HEK293 (cell line): ENCODE measurements around the gene ZCCHC10.

ENCODE experiments used
- GFI1B ChIP-seq: fragments of 450-650 bp; formaldehyde crosslinking; IDR thresholded peaks from 2 replicates; pipeline ENCODE4 v1.5.1; 2016; ENCODE audit warnings: missing biosample characterization, missing genetic modification characterization
- GLIS2 ChIP-seq: fragments of 450-650 bp; formaldehyde crosslinking; IDR thresholded peaks from 2 replicates; pipeline ENCODE4 v1.5.1; 2016; ENCODE audit warnings: missing biosample characterization, missing genetic modification characterization
- MEIS1 ChIP-seq: sonication (generic); formaldehyde crosslinking; IDR thresholded peaks from 2 replicates; pipeline ENCODE4 v1.8.1; 2022; ENCODE audit warnings: missing genetic modification reagents, mild to moderate bottlenecking, borderline replicate concordance
- MZF1 ChIP-seq: fragments of 450-650 bp; formaldehyde crosslinking; IDR thresholded peaks from 2 replicates; pipeline ENCODE4 v1.5.1; 2017; ENCODE audit warnings: missing biosample characterization, missing genetic modification characterization, borderline replicate concordance
- SCRT2 ChIP-seq: fragments of 450-650 bp; formaldehyde crosslinking; IDR thresholded peaks from 2 replicates; pipeline ENCODE4 v1.5.1; 2016; ENCODE audit warnings: missing biosample characterization, missing genetic modification characterization
- ZBTB17 ChIP-seq: fragments of 450-650 bp; formaldehyde crosslinking; IDR thresholded peaks from 2 replicates; pipeline ENCODE4 v1.5.1; 2016; ENCODE audit warnings: missing biosample characterization, missing genetic modification characterization
- ZFHX2 ChIP-seq: fragments of 450-650 bp; formaldehyde crosslinking; conservative IDR thresholded peaks from 2 replicates; pipeline ENCODE4 v1.5.1; 2016; ENCODE audit warnings: missing biosample characterization, missing genetic modification characterization
- ZNF140 ChIP-seq: fragments of 450-650 bp; formaldehyde crosslinking; IDR thresholded peaks from 2 replicates; pipeline ENCODE4 v1.5.1; 2016; ENCODE audit warnings: missing biosample characterization, missing genetic modification characterization
- ZNF37A ChIP-seq: fragments of 450-650 bp; IDR thresholded peaks from 2 replicates; pipeline ENCODE4 v1.5.1; 2018; ENCODE audit warnings: missing biosample characterization, missing genetic modification characterization
- ZNF404 ChIP-seq: fragments of 450-650 bp; formaldehyde crosslinking; IDR thresholded peaks from 2 replicates; pipeline ENCODE4 v1.5.1; 2017; ENCODE audit warnings: missing biosample characterization, missing genetic modification characterization
- ZNF48 ChIP-seq: fragments of 450-650 bp; formaldehyde crosslinking; IDR thresholded peaks from 2 replicates; pipeline ENCODE4 v1.5.1; 2016; ENCODE audit warnings: missing biosample characterization, missing genetic modification characterization
- ZNF529 ChIP-seq: fragments of 450-650 bp; formaldehyde crosslinking; IDR thresholded peaks from 2 replicates; pipeline ENCODE4 v1.5.1; 2017; ENCODE audit warnings: missing genetic modification characterization, missing biosample characterization; ENCODE audit not compliant: insufficient replicate concordance
- TF ChIP-seq, protein P1 (sequence below): fragments of 450-650 bp; formaldehyde crosslinking; IDR thresholded peaks from 2 replicates; pipeline ENCODE4 v1.5.1; 2016; ENCODE audit warnings: missing biosample characterization, missing genetic modification characterization
- TF ChIP-seq, protein P2 (sequence below): fragments of 450-650 bp; formaldehyde crosslinking; IDR thresholded peaks from 2 replicates; pipeline ENCODE4 v1.5.0; 2017; ENCODE audit warnings: missing biosample characterization, missing genetic modification characterization, borderline replicate concordance
- TF ChIP-seq, protein P3 (sequence below): fragments of 450-650 bp; formaldehyde crosslinking; conservative IDR thresholded peaks from 2 replicates; pipeline ENCODE4 v1.5.1; 2016; ENCODE audit warnings: low read depth, missing biosample characterization, missing genetic modification characterization
- TF ChIP-seq, protein P4 (sequence below): fragments of 450-650 bp; formaldehyde crosslinking; IDR thresholded peaks from 2 replicates; pipeline ENCODE4 v1.5.1; 2017; ENCODE audit warnings: missing biosample characterization, missing genetic modification characterization
- TF ChIP-seq, protein P5 (sequence below): fragments of 450-650 bp; formaldehyde crosslinking; IDR thresholded peaks from 2 replicates; pipeline ENCODE4 v1.5.1; 2016; ENCODE audit warnings: missing biosample characterization, missing genetic modification characterization, borderline replicate concordance

ZCCHC10 gene

DNA sequence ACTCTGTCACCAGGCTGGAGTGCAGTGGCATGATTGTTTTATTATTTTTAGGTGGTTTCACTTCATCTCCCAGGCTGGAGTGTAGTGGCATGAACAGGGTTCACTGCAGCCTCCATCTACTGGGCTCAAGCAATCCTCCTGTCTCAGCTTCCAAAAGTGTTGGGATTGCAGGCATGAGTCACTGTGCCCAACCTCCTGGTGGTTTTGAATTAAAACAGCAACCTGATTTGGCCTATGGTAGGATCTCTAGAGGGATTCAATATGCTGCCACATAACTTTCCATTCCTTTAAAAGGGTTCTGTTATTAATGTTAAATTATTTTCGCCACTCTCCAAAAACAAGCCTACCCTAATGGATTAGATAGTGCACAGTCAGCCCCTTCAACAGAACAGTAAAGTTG is 15.6 kb upstream of the ZCCHC10 start (continued):
- TF ChIP-seq, protein P1, sequence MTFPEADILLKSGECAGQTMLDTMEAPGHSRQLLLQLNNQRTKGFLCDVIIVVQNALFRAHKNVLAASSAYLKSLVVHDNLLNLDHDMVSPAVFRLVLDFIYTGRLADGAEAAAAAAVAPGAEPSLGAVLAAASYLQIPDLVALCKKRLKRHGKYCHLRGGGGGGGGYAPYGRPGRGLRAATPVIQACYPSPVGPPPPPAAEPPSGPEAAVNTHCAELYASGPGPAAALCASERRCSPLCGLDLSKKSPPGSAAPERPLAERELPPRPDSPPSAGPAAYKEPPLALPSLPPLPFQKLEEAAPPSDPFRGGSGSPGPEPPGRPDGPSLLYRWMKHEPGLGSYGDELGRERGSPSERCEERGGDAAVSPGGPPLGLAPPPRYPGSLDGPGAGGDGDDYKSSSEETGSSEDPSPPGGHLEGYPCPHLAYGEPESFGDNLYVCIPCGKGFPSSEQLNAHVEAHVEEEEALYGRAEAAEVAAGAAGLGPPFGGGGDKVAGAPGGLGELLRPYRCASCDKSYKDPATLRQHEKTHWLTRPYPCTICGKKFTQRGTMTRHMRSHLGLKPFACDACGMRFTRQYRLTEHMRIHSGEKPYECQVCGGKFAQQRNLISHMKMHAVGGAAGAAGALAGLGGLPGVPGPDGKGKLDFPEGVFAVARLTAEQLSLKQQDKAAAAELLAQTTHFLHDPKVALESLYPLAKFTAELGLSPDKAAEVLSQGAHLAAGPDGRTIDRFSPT (tag by site-specific recombination) = no peak
- TF ChIP-seq, protein P2, sequence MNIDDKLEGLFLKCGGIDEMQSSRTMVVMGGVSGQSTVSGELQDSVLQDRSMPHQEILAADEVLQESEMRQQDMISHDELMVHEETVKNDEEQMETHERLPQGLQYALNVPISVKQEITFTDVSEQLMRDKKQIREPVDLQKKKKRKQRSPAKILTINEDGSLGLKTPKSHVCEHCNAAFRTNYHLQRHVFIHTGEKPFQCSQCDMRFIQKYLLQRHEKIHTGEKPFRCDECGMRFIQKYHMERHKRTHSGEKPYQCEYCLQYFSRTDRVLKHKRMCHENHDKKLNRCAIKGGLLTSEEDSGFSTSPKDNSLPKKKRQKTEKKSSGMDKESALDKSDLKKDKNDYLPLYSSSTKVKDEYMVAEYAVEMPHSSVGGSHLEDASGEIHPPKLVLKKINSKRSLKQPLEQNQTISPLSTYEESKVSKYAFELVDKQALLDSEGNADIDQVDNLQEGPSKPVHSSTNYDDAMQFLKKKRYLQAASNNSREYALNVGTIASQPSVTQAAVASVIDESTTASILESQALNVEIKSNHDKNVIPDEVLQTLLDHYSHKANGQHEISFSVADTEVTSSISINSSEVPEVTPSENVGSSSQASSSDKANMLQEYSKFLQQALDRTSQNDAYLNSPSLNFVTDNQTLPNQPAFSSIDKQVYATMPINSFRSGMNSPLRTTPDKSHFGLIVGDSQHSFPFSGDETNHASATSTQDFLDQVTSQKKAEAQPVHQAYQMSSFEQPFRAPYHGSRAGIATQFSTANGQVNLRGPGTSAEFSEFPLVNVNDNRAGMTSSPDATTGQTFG = no peak
- no peak for TF ChIP-seq SCRT2
- TF ChIP-seq ZBTB17 = no peak
- TF ChIP-seq, protein P3, sequence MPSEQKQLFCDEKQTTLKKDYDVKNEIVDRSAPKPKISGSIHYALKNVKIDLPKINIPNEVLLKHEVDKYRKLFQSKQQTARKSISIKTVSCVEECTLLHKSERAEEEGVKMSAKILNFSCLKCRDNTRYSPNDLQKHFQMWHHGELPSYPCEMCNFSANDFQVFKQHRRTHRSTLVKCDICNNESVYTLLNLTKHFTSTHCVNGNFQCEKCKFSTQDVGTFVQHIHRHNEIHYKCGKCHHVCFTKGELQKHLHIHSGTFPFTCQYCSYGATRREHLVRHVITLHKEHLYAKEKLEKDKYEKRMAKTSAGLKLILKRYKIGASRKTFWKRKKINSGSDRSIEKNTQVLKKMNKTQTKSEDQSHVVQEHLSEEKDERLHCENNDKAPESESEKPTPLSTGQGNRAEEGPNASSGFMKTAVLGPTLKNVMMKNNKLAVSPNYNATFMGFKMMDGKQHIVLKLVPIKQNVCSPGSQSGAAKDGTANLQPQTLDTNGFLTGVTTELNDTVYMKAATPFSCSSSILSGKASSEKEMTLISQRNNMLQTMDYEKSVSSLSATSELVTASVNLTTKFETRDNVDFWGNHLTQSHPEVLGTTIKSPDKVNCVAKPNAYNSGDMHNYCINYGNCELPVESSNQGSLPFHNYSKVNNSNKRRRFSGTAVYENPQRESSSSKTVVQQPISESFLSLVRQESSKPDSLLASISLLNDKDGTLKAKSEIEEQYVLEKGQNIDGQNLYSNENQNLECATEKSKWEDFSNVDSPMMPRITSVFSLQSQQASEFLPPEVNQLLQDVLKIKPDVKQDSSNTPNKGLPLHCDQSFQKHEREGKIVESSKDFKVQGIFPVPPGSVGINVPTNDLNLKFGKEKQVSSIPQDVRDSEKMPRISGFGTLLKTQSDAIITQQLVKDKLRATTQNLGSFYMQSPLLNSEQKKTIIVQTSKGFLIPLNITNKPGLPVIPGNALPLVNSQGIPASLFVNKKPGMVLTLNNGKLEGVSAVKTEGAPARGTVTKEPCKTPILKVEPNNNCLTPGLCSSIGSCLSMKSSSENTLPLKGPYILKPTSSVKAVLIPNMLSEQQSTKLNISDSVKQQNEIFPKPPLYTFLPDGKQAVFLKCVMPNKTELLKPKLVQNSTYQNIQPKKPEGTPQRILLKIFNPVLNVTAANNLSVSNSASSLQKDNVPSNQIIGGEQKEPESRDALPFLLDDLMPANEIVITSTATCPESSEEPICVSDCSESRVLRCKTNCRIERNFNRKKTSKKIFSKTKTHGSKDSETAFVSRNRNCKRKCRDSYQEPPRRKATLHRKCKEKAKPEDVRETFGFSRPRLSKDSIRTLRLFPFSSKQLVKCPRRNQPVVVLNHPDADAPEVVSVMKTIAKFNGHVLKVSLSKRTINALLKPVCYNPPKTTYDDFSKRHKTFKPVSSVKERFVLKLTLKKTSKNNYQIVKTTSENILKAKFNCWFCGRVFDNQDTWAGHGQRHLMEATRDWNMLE (tag by site-specific recombination) = no peak
- no peak for TF ChIP-seq MEIS1 (CRISPR knock-in tag)
- no peak for TF ChIP-seq GLIS2
- TF ChIP-seq, protein P4, sequence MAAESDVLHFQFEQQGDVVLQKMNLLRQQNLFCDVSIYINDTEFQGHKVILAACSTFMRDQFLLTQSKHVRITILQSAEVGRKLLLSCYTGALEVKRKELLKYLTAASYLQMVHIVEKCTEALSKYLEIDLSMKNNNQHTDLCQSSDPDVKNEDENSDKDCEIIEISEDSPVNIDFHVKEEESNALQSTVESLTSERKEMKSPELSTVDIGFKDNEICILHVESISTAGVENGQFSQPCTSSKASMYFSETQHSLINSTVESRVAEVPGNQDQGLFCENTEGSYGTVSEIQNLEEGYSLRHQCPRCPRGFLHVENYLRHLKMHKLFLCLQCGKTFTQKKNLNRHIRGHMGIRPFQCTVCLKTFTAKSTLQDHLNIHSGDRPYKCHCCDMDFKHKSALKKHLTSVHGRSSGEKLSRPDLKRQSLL (tag by site-specific recombination) = 0 out of 2 replicates have a peak, but pooled peaks have one; percentile 38
- TF ChIP-seq, protein P5, sequence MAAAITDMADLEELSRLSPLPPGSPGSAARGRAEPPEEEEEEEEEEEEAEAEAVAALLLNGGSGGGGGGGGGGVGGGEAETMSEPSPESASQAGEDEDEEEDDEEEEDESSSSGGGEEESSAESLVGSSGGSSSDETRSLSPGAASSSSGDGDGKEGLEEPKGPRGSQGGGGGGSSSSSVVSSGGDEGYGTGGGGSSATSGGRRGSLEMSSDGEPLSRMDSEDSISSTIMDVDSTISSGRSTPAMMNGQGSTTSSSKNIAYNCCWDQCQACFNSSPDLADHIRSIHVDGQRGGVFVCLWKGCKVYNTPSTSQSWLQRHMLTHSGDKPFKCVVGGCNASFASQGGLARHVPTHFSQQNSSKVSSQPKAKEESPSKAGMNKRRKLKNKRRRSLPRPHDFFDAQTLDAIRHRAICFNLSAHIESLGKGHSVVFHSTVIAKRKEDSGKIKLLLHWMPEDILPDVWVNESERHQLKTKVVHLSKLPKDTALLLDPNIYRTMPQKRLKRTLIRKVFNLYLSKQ (tag by site-specific recombination) = no peak
- TF ChIP-seq GFI1B (tag by site-specific recombination) = no peak
- TF ChIP-seq ZNF140 = no peak
- no peak for TF ChIP-seq ZNF37A (tag by site-specific recombination)
- no peak for TF ChIP-seq ZNF404 (tag by site-specific recombination)
- no peak for TF ChIP-seq MZF1
- TF ChIP-seq ZNF529 (tag by site-specific recombination) = no peak
- TF ChIP-seq ZFHX2 (tag by site-specific recombination) = no peak
- TF ChIP-seq ZNF48 = no peak
